ENCODE data around the gene DDIT4L. TPM values are rescaled to one million over a fixed set of nuclear protein-coding genes. Genes with fewer than 3 reads are reported as not detected.

Gene DDIT4L
- total RNA-seq, 1 experiment from 2014 or later, result 2.1 TPM

- H3K9me3 ChIP-seq (ENCODE audit: control insufficient read depth, low read depth, low read length), result no peaks in the 10 kb centered on the region
- Mint-ChIP-seq H3K27ac (no peak overlapping the region), H3K9me3 (no peaks in the 10 kb centered on the region; a peak in 1 of 5 replicates), H3K4me1 (peaks cover 6 to 7% of the 10 kb centered on the region in 2 experiments; a peak in 2 of 4 replicates), H3K36me3 (ENCODE audit: insufficient read depth in 1 of 3, low read depth in 3 of 3) (peaks cover 0 to 2% (median 0%) of the 10 kb centered on the region in 3 experiments; a peak in 1 of 7 replicates), H3K4me3 (no peak overlapping the region), H3K27me3 (ENCODE audit: low read depth) (no peaks in the 10 kb centered on the region)
- H2BK12ac ChIP-seq (ENCODE audit: insufficient read length, low read depth, low read length), result no peak overlapping the region
- no peak overlapping the region for H3K14ac ChIP-seq (ENCODE audit: insufficient read depth, low read length)
- no peak overlapping the region for H4K91ac ChIP-seq (ENCODE audit: insufficient read length, low read depth, low read length)
- no peak overlapping the region for H4K8ac ChIP-seq (replicated peaks; ENCODE audit: insufficient read length, low read depth, low read length)
- H3K79me1 ChIP-seq (ENCODE audit: insufficient read depth, low read depth, low read length, poor library complexity, severe bottlenecking), result no peaks in the 10 kb centered on the region
- H3K4me1 ChIP-seq (ENCODE audit: insufficient read depth, low read length), result no peaks in the 10 kb centered on the region
- no peaks in the 10 kb centered on the region for H3K23me2 ChIP-seq (ENCODE audit: insufficient read length, low read depth, low read length, poor library complexity, severe bottlenecking)
- no peak overlapping the region for H2BK20ac ChIP-seq (ENCODE audit: low read depth, low read length, poor library complexity, severe bottlenecking)
- no peak overlapping the region for H3K23ac ChIP-seq (ENCODE audit: insufficient read length, low read depth, low read length)
- H3K9ac ChIP-seq (ENCODE audit: extremely low read depth, insufficient read length, low read length), result no peak overlapping the region
- no peaks in the 10 kb centered on the region for H3K79me2 ChIP-seq (ENCODE audit: insufficient read depth, low read length)
- no peak overlapping the region for H3K4ac ChIP-seq (ENCODE audit: low read depth, low read length)
- no peak overlapping the region for H3K18ac ChIP-seq (ENCODE audit: insufficient read length, low read depth, low read length)
- H3K4me2 ChIP-seq (ENCODE audit: insufficient read depth, insufficient read length, low read length), result no peak overlapping the region
- H2BK120ac ChIP-seq (ENCODE audit: low read depth, low read length, poor library complexity, severe bottlenecking), result no peak overlapping the region
- H4K5ac ChIP-seq (ENCODE audit: insufficient read length, low read depth, low read length), result no peak overlapping the region
- no peak for TF ChIP-seq CTCF (conservative IDR thresholded peaks at IDR 0.05)
- no peak overlapping the region for H2AK5ac ChIP-seq (ENCODE audit: insufficient read length, low read length)
- no peaks in the 10 kb centered on the region for H4K20me1 ChIP-seq (ENCODE audit: control insufficient read depth, insufficient read depth, insufficient read length)
- DNase-seq, result no peak
- H3T11ph ChIP-seq (ENCODE audit: low read length), result no peak overlapping the region
- no peak overlapping the region for H3K27ac ChIP-seq (ENCODE audit: insufficient read length, low read depth, low read length)
- no peak overlapping the region for H2BK5ac ChIP-seq (ENCODE audit: insufficient read length, low read length)
- no peak overlapping the region for H3K56ac ChIP-seq (ENCODE audit: insufficient read length, low read depth, low read length)
- H2AFZ ChIP-seq (ENCODE audit: low read length), result no peak overlapping the region
- H2BK15ac ChIP-seq (ENCODE audit: low read depth, low read length), result no peak overlapping the region
- H3K27me3 ChIP-seq (ENCODE audit: insufficient read depth, low read length), result no peaks in the 10 kb centered on the region
These were observed 16.6 kb upstream of the DDIT4L start for GRCh38 chr4:100206850-100207249.
